ENCODE data around the gene C2orf76.

DNA sequence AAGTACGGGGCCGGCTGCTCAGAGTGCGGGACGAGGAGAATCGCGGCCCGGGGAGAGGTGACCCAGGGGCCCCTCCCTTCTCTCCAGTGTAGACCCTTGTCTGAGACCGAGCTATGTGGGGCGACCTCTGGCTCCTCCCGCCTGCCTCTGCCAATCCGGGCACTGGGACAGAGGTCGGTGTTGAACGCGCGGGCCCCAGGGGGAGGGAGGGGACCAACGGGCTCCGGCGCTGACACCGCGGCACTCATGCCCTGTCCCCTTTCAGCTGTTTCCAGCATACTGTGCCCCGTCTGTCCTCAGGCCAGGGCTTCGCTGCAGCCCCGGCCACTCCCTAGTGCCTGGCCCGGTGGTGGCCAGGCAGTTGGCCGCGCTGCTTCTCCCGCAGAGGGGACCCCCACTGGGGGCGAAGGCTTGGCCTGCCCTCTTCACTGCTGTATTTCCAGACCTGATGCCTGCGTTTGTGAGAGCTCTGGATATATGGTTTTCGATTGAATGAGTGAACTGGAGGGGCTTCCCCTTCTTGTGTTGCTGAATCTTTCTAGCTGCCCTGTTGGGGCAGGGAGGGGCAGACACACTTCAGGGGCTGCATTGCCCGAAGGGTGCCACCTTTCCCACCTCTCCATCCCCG is 952 bp upstream of the C2orf76 start:
- TF ChIP-seq, protein P1, sequence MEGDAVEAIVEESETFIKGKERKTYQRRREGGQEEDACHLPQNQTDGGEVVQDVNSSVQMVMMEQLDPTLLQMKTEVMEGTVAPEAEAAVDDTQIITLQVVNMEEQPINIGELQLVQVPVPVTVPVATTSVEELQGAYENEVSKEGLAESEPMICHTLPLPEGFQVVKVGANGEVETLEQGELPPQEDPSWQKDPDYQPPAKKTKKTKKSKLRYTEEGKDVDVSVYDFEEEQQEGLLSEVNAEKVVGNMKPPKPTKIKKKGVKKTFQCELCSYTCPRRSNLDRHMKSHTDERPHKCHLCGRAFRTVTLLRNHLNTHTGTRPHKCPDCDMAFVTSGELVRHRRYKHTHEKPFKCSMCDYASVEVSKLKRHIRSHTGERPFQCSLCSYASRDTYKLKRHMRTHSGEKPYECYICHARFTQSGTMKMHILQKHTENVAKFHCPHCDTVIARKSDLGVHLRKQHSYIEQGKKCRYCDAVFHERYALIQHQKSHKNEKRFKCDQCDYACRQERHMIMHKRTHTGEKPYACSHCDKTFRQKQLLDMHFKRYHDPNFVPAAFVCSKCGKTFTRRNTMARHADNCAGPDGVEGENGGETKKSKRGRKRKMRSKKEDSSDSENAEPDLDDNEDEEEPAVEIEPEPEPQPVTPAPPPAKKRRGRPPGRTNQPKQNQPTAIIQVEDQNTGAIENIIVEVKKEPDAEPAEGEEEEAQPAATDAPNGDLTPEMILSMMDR (IDR thresholded peaks at IDR 0.05), result no peak
- TF ChIP-seq POLR2A (IDR thresholded peaks at IDR 0.05) (no peak), EP300 (IDR thresholded peaks at IDR 0.05) (no peak)
